Cardiac fibroblast (primary cell): ENCODE measurements around the gene OSBPL5.

Experiments used
- DNase-seq, 2 donors: peaks; one replicate each; pipeline versions ENCODE4 v3.0.0 to v3.0.0-alpha.2; 2010; ENCODE audit warnings: low read depth in 2 of 2
- H3K4me3 ChIP-seq, 2 donors: replicated peaks in 1 of 2; 1 replicate in 1 of 2; 2 replicates in 1 of 2; pipeline ENCODE4 v1.5.1; 2011; ENCODE audit warnings: low read depth in 2 of 2, low read length in 2 of 2, mild to moderate bottlenecking in 2 of 2, moderate library complexity in 1 of 2
- CTCF ChIP-seq: IDR thresholded peaks from one replicate; pipeline ENCODE4 v1.5.1; 2011; ENCODE audit warnings: low read depth, mild to moderate bottlenecking, low read length, inconsistent platforms

The OSBPL5 gene

GRCh38 chr11:3139481-3140290 lies 25.4 kb downstream of the OSBPL5 start:
- no peak for TF ChIP-seq CTCF
- no peak overlapping the region for H3K4me3 ChIP-seq
- DNase-seq, result no peak

- no peak for DNase-seq
- TF ChIP-seq CTCF, result no peak
- H3K4me3 ChIP-seq, result no peak overlapping the region
These were observed 26.0 kb downstream of the OSBPL5 start for GRCh38 chr11:3139086-3139440.

- no peak for DNase-seq
- no peak for TF ChIP-seq CTCF
- H3K4me3 ChIP-seq, result no peak overlapping the region
These were observed 26.7 kb downstream of the OSBPL5 start for GRCh38 chr11:3138178-3139085.

- H3K4me3 ChIP-seq, result no peak overlapping the region
- no peak for DNase-seq
- no peak for TF ChIP-seq CTCF
These were observed 27.5 kb downstream of the OSBPL5 start for GRCh38 chr11:3137486-3138177.

- DNase-seq, result no peak
- no peak for TF ChIP-seq CTCF
- peak overlapping the region in 1 of 2 donors; percentile 2 for H3K4me3 ChIP-seq
These were observed 28.3 kb downstream of the OSBPL5 start for GRCh38 chr11:3136546-3137455.
